Measurements from ENCODE around the gene LYRM4. TPM values are rescaled to one million over a fixed set of nuclear protein-coding genes. Genes with fewer than 3 reads are reported as not detected.
A peak's percentile ranks its signal among the peaks of the same experiment; 100 is the strongest.

LYRM4 gene
- total RNA-seq (2021), result 30.6 and 37.0 TPM in 2 replicates
- Bru-seq, nascent RNA, result percentile 71 among the genes with signal in this experiment
- BruChase-seq, experiment 1, labeled RNA remaining after a 2-hour chase, result percentile 70 among the genes with signal in this experiment
- BruChase-seq, experiment 2, labeled RNA remaining after a 6-hour chase, result percentile 60 among the genes with signal in this experiment
- long read RNA-seq, full-length matches to known transcripts, result 60 of 67 reads
- long read RNA-seq, partial matches to known transcripts, result 6 of 67 reads
- long read RNA-seq, other reads (novel, unspliced or antisense), result 1 of 67 reads

GRCh38 chr6:5260661-5261544, at the start of gene LYRM4, which contains the start of gene FARS2:
TSS of gene LYRM4 (minus strand) at chr6:5260950. CDS start at chr6:5260733, 217 bp downstream.
TSS of gene FARS2 (plus strand) at chr6:5261513.
- BruUV-seq (replicated peaks), result no TSS peak
- Histone ChIP-seq H3K9me2 (ENCODE audit: insufficient read depth) (no peaks in the 10 kb centered on the region), H2AFZ (peak within 1 kb of the TSS; percentile 98), H4K20me1 (ENCODE audit: insufficient read depth) (no peaks in the 10 kb centered on the region), H3K27ac (peak within 1 kb of the TSS; percentile 88), H3F3A (ENCODE audit: insufficient read depth, low read depth) (no peaks in the 10 kb centered on the region; the same call in 1 of the 2 replicates), H3K4me2 (peak within 1 kb of the TSS; percentile 94), H3K4me1 (replicated peaks; ENCODE audit: insufficient read depth) (peaks cover 18% of the 10 kb centered on the region; the same call in 1 of the 2 replicates), H3K36me3 (ENCODE audit: low read depth) (no peaks in the 10 kb centered on the region), H3K9me3 (ENCODE audit: insufficient read depth, low read depth) (no peaks in the 10 kb centered on the region), H3K79me2 (ENCODE audit: low read depth) (peaks cover 37% of the 10 kb centered on the region), H3K27me3 (ENCODE audit: insufficient read depth, low read depth) (no peaks in the 10 kb centered on the region), H3K4me3 (peak within 1 kb of the TSS; percentile 82)
- CTCF ChIA-PET, result interaction anchor here (0.5 to 1.1 kb wide), 2 partner anchors 116 to 117 kb away, joined by 4 read pairs; no protein-coding TSS in a partner anchor
- peak; percentile 55 to 94 for DNase-seq
- TF ChIP-seq, protein P1, sequence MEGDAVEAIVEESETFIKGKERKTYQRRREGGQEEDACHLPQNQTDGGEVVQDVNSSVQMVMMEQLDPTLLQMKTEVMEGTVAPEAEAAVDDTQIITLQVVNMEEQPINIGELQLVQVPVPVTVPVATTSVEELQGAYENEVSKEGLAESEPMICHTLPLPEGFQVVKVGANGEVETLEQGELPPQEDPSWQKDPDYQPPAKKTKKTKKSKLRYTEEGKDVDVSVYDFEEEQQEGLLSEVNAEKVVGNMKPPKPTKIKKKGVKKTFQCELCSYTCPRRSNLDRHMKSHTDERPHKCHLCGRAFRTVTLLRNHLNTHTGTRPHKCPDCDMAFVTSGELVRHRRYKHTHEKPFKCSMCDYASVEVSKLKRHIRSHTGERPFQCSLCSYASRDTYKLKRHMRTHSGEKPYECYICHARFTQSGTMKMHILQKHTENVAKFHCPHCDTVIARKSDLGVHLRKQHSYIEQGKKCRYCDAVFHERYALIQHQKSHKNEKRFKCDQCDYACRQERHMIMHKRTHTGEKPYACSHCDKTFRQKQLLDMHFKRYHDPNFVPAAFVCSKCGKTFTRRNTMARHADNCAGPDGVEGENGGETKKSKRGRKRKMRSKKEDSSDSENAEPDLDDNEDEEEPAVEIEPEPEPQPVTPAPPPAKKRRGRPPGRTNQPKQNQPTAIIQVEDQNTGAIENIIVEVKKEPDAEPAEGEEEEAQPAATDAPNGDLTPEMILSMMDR (conservative IDR thresholded peaks at IDR 0.05), result no peak
- no peak for TF ChIP-seq EZH2 (IDR thresholded peaks at IDR 0.05; ENCODE audit: low read depth)
- intact Hi-C loops (cut with micrococcal nuclease; ENCODE audit: unreplicated experiment), result loop anchor here (5.0 kb wide), 3 partner anchors 104 to 301 kb away; no protein-coding TSS in a partner anchor
- POLR2A ChIA-PET (ENCODE audit: unreplicated experiment), result interaction anchor here (0.6 to 0.7 kb wide), 3 partner anchors 106 to 1613 kb away, joined by 3 to 6 read pairs (median 4); no protein-coding TSS in a partner anchor

- TF ChIP-seq EZH2 (IDR thresholded peaks at IDR 0.05; ENCODE audit: low read depth), result no peak
- TF ChIP-seq, protein P1 (conservative IDR thresholded peaks at IDR 0.05), result no peak
- H3K4me1 ChIP-seq (replicated peaks; ENCODE audit: insufficient read depth), result no peaks in the 10 kb centered on the region
- no peak overlapping the region for H3K27ac ChIP-seq
- DNase-seq, result no peak
- no TSS peak for BruUV-seq (replicated peaks)
- H3K4me2 ChIP-seq, result no peak overlapping the region
- intact Hi-C loops (cut with micrococcal nuclease; ENCODE audit: unreplicated experiment), result no loop called here
- H3F3A ChIP-seq (ENCODE audit: insufficient read depth, low read depth), result no peaks in the 10 kb centered on the region
- H3K9me2 ChIP-seq (ENCODE audit: insufficient read depth), result no peaks in the 10 kb centered on the region
- CTCF ChIA-PET, result no interaction called here
- POLR2A ChIA-PET (ENCODE audit: unreplicated experiment), result no interaction called here
- no peaks in the 10 kb centered on the region for H4K20me1 ChIP-seq (ENCODE audit: insufficient read depth)
- H3K79me2 ChIP-seq (ENCODE audit: low read depth), result no peaks in the 10 kb centered on the region
- no peak overlapping the region for H2AFZ ChIP-seq
- H3K9me3 ChIP-seq (ENCODE audit: insufficient read depth, low read depth), result no peaks in the 10 kb centered on the region
- no peak overlapping the region for H3K4me3 ChIP-seq
- no peaks in the 10 kb centered on the region for H3K27me3 ChIP-seq (ENCODE audit: insufficient read depth, low read depth)
- no peaks in the 10 kb centered on the region for H3K36me3 ChIP-seq (ENCODE audit: low read depth)
Measured at GRCh38 chr6:5308066-5308465, 47.3 kb upstream of the LYRM4 start.

- CTCF ChIA-PET, result no interaction called here
- no peaks in the 10 kb centered on the region for H3K27me3 ChIP-seq (ENCODE audit: insufficient read depth, low read depth)
- DNase-seq, result no peak
- H3K79me2 ChIP-seq (ENCODE audit: low read depth), result no peaks in the 10 kb centered on the region
- H2AFZ ChIP-seq, result no peak overlapping the region
- no TSS peak for BruUV-seq (replicated peaks)
- H4K20me1 ChIP-seq (ENCODE audit: insufficient read depth), result no peaks in the 10 kb centered on the region
- no peak overlapping the region for H3K27ac ChIP-seq
- TF ChIP-seq EZH2 (IDR thresholded peaks at IDR 0.05; ENCODE audit: low read depth), result no peak
- TF ChIP-seq, protein P1 (conservative IDR thresholded peaks at IDR 0.05), result no peak
- intact Hi-C loops (cut with micrococcal nuclease; ENCODE audit: unreplicated experiment), result no loop called here
- POLR2A ChIA-PET (ENCODE audit: unreplicated experiment), result no interaction called here
- no peaks in the 10 kb centered on the region for H3K36me3 ChIP-seq (ENCODE audit: low read depth)
- H3K4me3 ChIP-seq, result no peak overlapping the region
- no peaks in the 10 kb centered on the region for H3K9me2 ChIP-seq (ENCODE audit: insufficient read depth)
- H3F3A ChIP-seq (ENCODE audit: insufficient read depth, low read depth), result no peaks in the 10 kb centered on the region
- H3K4me1 ChIP-seq (replicated peaks; ENCODE audit: insufficient read depth), result no peaks in the 10 kb centered on the region
- H3K4me2 ChIP-seq, result no peak overlapping the region
- H3K9me3 ChIP-seq (ENCODE audit: insufficient read depth, low read depth), result no peaks in the 10 kb centered on the region
Measured at GRCh38 chr6:5307058-5307457, 46.3 kb upstream of the LYRM4 start.
